ENCODE measurements around the gene GALNT18. TPM values are rescaled to one million over a fixed set of nuclear protein-coding genes. Genes with fewer than 3 reads are reported as not detected.

The GALNT18 gene
- total and polyA plus RNA-seq, 2 of the 4 experiments (the other 2 are of a cell fraction) = 9.5 to 11.3 TPM

GRCh38 chr11:11329062-11329806 is 292.6 kb downstream of the GALNT18 start:
- Histone ChIP-seq H3K9me1 (ENCODE audit: insufficient read depth, low read length) (no peaks in the 10 kb centered on the region), H2BK5ac (ENCODE audit: low read depth, low read length, poor library complexity, severe bottlenecking) (no peak overlapping the region), H3K4ac (ENCODE audit: low read depth, low read length) (no peak overlapping the region), H4K20me1 (ENCODE audit: insufficient read depth, low read length) (no peaks in the 10 kb centered on the region), H3K79me1 (ENCODE audit: low read depth in 1 of 2, low read length in 2 of 2) (no peaks in the 10 kb centered on the region), H3K27me3 (ENCODE audit: control insufficient read depth, insufficient read depth, low read length) (peaks cover 2% of the 10 kb centered on the region), H4K8ac (ENCODE audit: low read depth in 2 of 2, low read length in 2 of 2) (no peak overlapping the region), H3K56ac (ENCODE audit: extremely low read depth, insufficient read depth, low read length) (no peak overlapping the region), H3K9me3 (ENCODE audit: control insufficient read depth, insufficient read depth, low read length) (no peaks in the 10 kb centered on the region), H3K4me3 (ENCODE audit: insufficient read depth, low read depth, low read length) (no peak overlapping the region), H3K27ac (ENCODE audit: insufficient read depth, low read length) (no peak overlapping the region), H4K5ac (ENCODE audit: low read depth, low read length) (no peak overlapping the region), H2BK120ac (ENCODE audit: low read depth, low read length) (no peak overlapping the region), H3K23ac (ENCODE audit: low read depth, low read length) (no peak overlapping the region), H3K4me2 (ENCODE audit: low read depth, low read length) (no peak overlapping the region), H4K91ac (ENCODE audit: insufficient read depth, low read depth, low read length) (no peak overlapping the region), H2AK9ac (replicated peaks; ENCODE audit: low read depth, low read length, poor library complexity) (no peak overlapping the region), H3K36me3 (ENCODE audit: control insufficient read depth, insufficient read depth, low read length) (no peaks in the 10 kb centered on the region), H3K18ac (ENCODE audit: low read depth, low read length) (no peak overlapping the region), H3K9ac (ENCODE audit: low read depth, low read length) (no peak overlapping the region), H3K4me1 (ENCODE audit: control insufficient read depth, insufficient read depth, low read length) (no peaks in the 10 kb centered on the region; the same call in none of the 2 replicates), H2AK5ac (ENCODE audit: low read depth, low read length) (no peak overlapping the region), H3K14ac (replicated peaks; ENCODE audit: low read depth, low read length) (no peak overlapping the region), H2AFZ (replicated peaks; ENCODE audit: low read length, poor library complexity) (no peak overlapping the region), H2BK20ac (ENCODE audit: low read depth, low read length) (no peak overlapping the region), H2BK15ac (ENCODE audit: low read depth, low read length) (no peak overlapping the region)
- intact Hi-C loops (cut with micrococcal nuclease) = no loop called here
- in situ Hi-C loops (cut with MboI; ENCODE audit: low sequenced_read_pairs) = no loop called here
- POLR2A ChIA-PET (ENCODE audit: unreplicated experiment) = no interaction called here
- BruUV-seq (replicated peaks) = no TSS peak
- no peak for TF ChIP-seq CEBPB (IDR thresholded peaks at IDR 0.05; ENCODE audit: low read depth, low read length)
- TF ChIP-seq ELK1 (IDR thresholded peaks at IDR 0.05; ENCODE audit: borderline replicate concordance, low read depth, low read length) = no peak
- no peak for TF ChIP-seq CHD1 (IDR thresholded peaks at IDR 0.05; ENCODE audit: low read depth, low read length)
- no peak for TF ChIP-seq RCOR1 (IDR thresholded peaks at IDR 0.05; ENCODE audit: insufficient replicate concordance, low read length)
- TF ChIP-seq POLR2A (IDR thresholded peaks at IDR 0.05; ENCODE audit: low read depth, low read length) = no peak
- no peak for TF ChIP-seq NFE2L2 (IDR thresholded peaks at IDR 0.05; ENCODE audit: low read depth, low read length)
- no peak for TF ChIP-seq CTCF (conservative IDR thresholded peaks at IDR 0.05; ENCODE audit: low read depth, low read length)
- no peak for TF ChIP-seq MXI1 (IDR thresholded peaks at IDR 0.05; ENCODE audit: borderline replicate concordance, low read depth, low read length)
- TF ChIP-seq USF2 (IDR thresholded peaks at IDR 0.05; ENCODE audit: low read depth, low read length) = no peak
- no peak for TF ChIP-seq RFX5 (IDR thresholded peaks at IDR 0.05; ENCODE audit: low read depth, low read length)
- no peak for TF ChIP-seq MAFK (IDR thresholded peaks at IDR 0.05; ENCODE audit: low read depth, low read length)
- TF ChIP-seq FOS (IDR thresholded peaks at IDR 0.05; ENCODE audit: low read depth, low read length) = no peak
- TF ChIP-seq MAZ (IDR thresholded peaks at IDR 0.05; ENCODE audit: borderline replicate concordance, low read depth, low read length) = no peak
- TF ChIP-seq BHLHE40 (IDR thresholded peaks at IDR 0.05; ENCODE audit: low read depth, low read length) = no peak
- no peak for TF ChIP-seq SMC3 (IDR thresholded peaks at IDR 0.05; ENCODE audit: low read depth, low read length)
- ATAC-seq (ENCODE audit: low read depth) = peak; percentile 44
- CTCF ChIA-PET = no interaction called here
- 49% methylated on average over 3 of the region's 4 CpGs; no CpG with 5 or more reads in 1 of the 2 experiments for WGBS, 2 experiments (ENCODE audit: extremely low coverage in 2 of 2, insufficient read length in 1 of 2)
- dilution Hi-C loops (cut with HindIII; ENCODE audit: low sequenced_read_pairs, unreplicated experiment) = no loop called here
- no peak for DNase-seq

Data from IMR-90 (cell line).